Middle frontal gyrus (tissue), 1 donor: ENCODE measurements around the gene ARHGAP27.
"Not testable (repeated sequence)": the region's sequence is repeated elsewhere in the genome, so short reads cannot be mapped to it uniquely, and the experiment has no call there.

ENCODE experiments used
- DNase-seq: peaks from one replicate; pipeline ENCODE4 v3.0.0-alpha.2; 2015; ENCODE audit warnings: low spot score; ENCODE audit errors: extremely low spot score

The ARHGAP27 gene

GRCh38 chr17:45446872-45447625 lies 14.4 kb upstream of the ARHGAP27 start:
- not testable (repeated sequence) for DNase-seq

- DNase-seq = not testable (repeated sequence)
Measured at GRCh38 chr17:45445901-45446743, 13.5 kb upstream of the ARHGAP27 start.

GRCh38 chr17:45444856-45445820 lies 12.5 kb upstream of the ARHGAP27 start:
- DNase-seq = not testable (repeated sequence)

- not testable (repeated sequence) for DNase-seq
Measured at GRCh38 chr17:45444301-45444700, 11.6 kb upstream of the ARHGAP27 start.

GRCh38 chr17:45443371-45444260 lies 10.9 kb upstream of the ARHGAP27 start:
- not testable (repeated sequence) for DNase-seq

GRCh38 chr17:45441526-45442310 lies 9.0 kb upstream of the ARHGAP27 start:
- no peak for DNase-seq

- not testable (repeated sequence) for DNase-seq
Measured at GRCh38 chr17:45440839-45441515, 8.3 kb upstream of the ARHGAP27 start.

GRCh38 chr17:45440161-45440778 lies 7.6 kb upstream of the ARHGAP27 start:
- no peak for DNase-seq

GRCh38 chr17:45438931-45439610 lies 6.4 kb upstream of the ARHGAP27 start:
- DNase-seq = no peak

- DNase-seq = no peak
Measured at GRCh38 chr17:45437465-45438283, 5.0 kb upstream of the ARHGAP27 start.

- DNase-seq = no peak
Measured at GRCh38 chr17:45436625-45437464, 4.2 kb upstream of the ARHGAP27 start.

- no peak for DNase-seq
Measured at GRCh38 chr17:45436161-45436560, 3.5 kb upstream of the ARHGAP27 start.

- DNase-seq = no peak
Measured at GRCh38 chr17:45435481-45435880, 2.8 kb upstream of the ARHGAP27 start.

GRCh38 chr17:45433159-45433535 lies 477 bp upstream of the ARHGAP27 start:
- no peak for DNase-seq

GRCh38 chr17:45431531-45432404 lies 902 bp downstream of the ARHGAP27 start:
- DNase-seq = no peak
